ENCODE data around the gene HES5.

- TF ChIP-seq ZNF274 (IDR thresholded peaks at IDR 0.05; ENCODE audit: low read depth, low read length) (no peak), SUZ12 (IDR thresholded peaks at IDR 0.05; ENCODE audit: extremely low read depth, insufficient read depth, insufficient read length) (no peak)
These were observed 11.5 kb downstream of the HES5 start for GRCh38 chr1:2518528-2518927.

All from NT2/D1 (cell line).